ENCODE results near the gene UBE4B. TPM values are rescaled to one million over a fixed set of nuclear protein-coding genes. Genes with fewer than 3 reads are reported as not detected.

The UBE4B gene
- polyA plus RNA-seq, 3 donors = 6.0 to 34.6 (median 9.2) TPM

DNA sequence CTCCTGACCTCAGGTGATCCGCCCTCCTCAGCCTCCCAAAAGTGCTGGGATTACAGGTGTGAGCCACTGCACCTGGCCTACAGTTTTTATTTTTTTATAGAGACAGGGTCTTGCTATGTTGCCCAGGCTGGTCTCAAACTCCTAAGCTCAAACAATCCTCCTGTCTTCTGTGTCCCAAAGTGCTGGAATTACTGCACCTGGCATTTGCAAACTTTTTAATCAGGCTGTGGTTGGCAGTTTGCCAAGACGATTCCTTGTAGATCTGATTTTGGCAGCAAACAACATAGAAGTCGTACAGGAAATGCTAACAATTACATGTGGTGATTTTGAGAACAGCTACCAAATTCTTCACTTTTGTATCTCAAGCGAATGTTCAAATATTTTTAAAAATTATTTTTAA lies 25.6 kb upstream of the UBE4B start:
- Histone ChIP-seq H4K20me1 (ENCODE audit: insufficient read depth, low read length) (peaks cover 8% of the 10 kb centered on the region), H2AFZ (ENCODE audit: insufficient read depth, low read depth, low read length, poor library complexity, severe bottlenecking) (no peak overlapping the region), H3K9me3 (replicated peaks in 1 of 2; ENCODE audit: control insufficient read depth in 1 of 2, insufficient read depth in 1 of 2, low read length in 2 of 2) (no peaks in the 10 kb centered on the region), H3K4me2 (replicated peaks; ENCODE audit: extremely low read depth, low read length, poor library complexity, severe bottlenecking) (no peak overlapping the region), H3K27me3 (ENCODE audit: control insufficient read depth in 2 of 2, insufficient read depth in 2 of 2, low read length in 2 of 2) (no peaks in the 10 kb centered on the region), H3K27ac (ENCODE audit: low read depth in 1 of 2, low read length in 2 of 2) (no peak overlapping the region), H3K4me3 (replicated peaks in 1 of 3; ENCODE audit: low read depth in 2 of 3, low read length in 3 of 3) (no peak overlapping the region), H3K4me1 (ENCODE audit: control insufficient read depth in 1 of 2, insufficient read depth in 2 of 2, low read length in 2 of 2) (no peaks in the 10 kb centered on the region), H3K79me2 (ENCODE audit: insufficient read depth, low read length) (no peaks in the 10 kb centered on the region), H3K36me3 (replicated peaks in 1 of 2; ENCODE audit: control insufficient read depth in 1 of 2, insufficient read depth in 2 of 2, low read length in 2 of 2) (peaks cover 23 to 70% of the 10 kb centered on the region in 2 donors), H3K9ac (ENCODE audit: insufficient read depth, low read length, poor library complexity, severe bottlenecking) (no peak overlapping the region)
- WGBS (ENCODE audit: insufficient coverage) = 93% methylated on average over 2 of the region's 4 CpGs
- Mint-ChIP-seq H3K9me3 (no peaks in the 10 kb centered on the region), H3K27ac (no peak overlapping the region), H3K4me3 (no peak overlapping the region), H3K36me3 (peaks cover 49 to 81% of the 10 kb centered on the region in 2 donors), H3K27me3 (ENCODE audit: low read depth in 3 of 3) (peaks cover 8 to 21% (median 11%) of the 10 kb centered on the region in 3 donors), H3K4me1 (peaks cover 4% of the 10 kb centered on the region)
- intact Hi-C loops (cut with micrococcal nuclease) = no loop called here
- TF ChIP-seq CTCF (IDR thresholded peaks at IDR 0.05) = no peak
- DNase-seq = no peak

DNA sequence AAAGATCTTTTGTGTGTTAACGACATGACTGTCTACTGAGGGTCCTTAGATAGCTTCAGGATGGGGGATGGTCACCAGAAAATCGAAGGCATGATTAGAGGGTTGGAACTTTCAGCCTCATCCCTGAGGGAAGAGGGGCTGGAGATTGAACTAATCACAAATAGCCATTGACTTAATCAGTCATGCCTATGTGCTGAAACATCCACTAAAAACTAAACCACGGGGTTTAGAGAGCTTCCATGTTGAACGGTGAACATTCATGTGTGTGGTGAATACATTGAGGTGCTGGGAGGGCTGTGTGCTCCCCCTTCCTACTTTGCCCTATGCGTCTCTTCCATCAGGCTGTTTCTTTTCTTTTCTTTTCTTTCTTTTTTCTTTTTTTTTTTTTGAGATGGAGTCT lies 18.7 kb upstream of the UBE4B start:
- WGBS (ENCODE audit: insufficient coverage) = no CpG with 5 or more reads among the region's 5 CpGs
- peaks cover 22 to 61% of the 10 kb centered on the region in 2 donors for H3K36me3 ChIP-seq (replicated peaks in 1 of 2; ENCODE audit: control insufficient read depth in 1 of 2, insufficient read depth in 2 of 2, low read length in 2 of 2)
- intact Hi-C loops (cut with micrococcal nuclease) = no loop called here
- H4K20me1 ChIP-seq (ENCODE audit: insufficient read depth, low read length) = no peaks in the 10 kb centered on the region
- no peak for TF ChIP-seq CTCF (IDR thresholded peaks at IDR 0.05)
- H3K27ac ChIP-seq (ENCODE audit: low read depth in 1 of 2, low read length in 2 of 2) = no peak overlapping the region
- DNase-seq = no peak
- peak overlapping the region in 1 of 2 donors; percentile 39 for H3K4me3 Mint-ChIP-seq
- H3K9ac ChIP-seq (ENCODE audit: insufficient read depth, low read length, poor library complexity, severe bottlenecking) = no peak overlapping the region
- H3K27me3 Mint-ChIP-seq (ENCODE audit: low read depth in 3 of 3) = peaks cover 2 to 4% (median 3%) of the 10 kb centered on the region in 3 donors
- H3K79me2 ChIP-seq (ENCODE audit: insufficient read depth, low read length) = no peaks in the 10 kb centered on the region
- peaks cover 12% of the 10 kb centered on the region for H3K4me1 Mint-ChIP-seq
- H3K4me2 ChIP-seq (replicated peaks; ENCODE audit: extremely low read depth, low read length, poor library complexity, severe bottlenecking) = no peak overlapping the region
- H3K9me3 Mint-ChIP-seq = no peaks in the 10 kb centered on the region
- H3K9me3 ChIP-seq (replicated peaks in 1 of 2; ENCODE audit: control insufficient read depth in 1 of 2, insufficient read depth in 1 of 2, low read length in 2 of 2) = no peaks in the 10 kb centered on the region
- no peak overlapping the region for H3K4me3 ChIP-seq (replicated peaks in 1 of 3; ENCODE audit: low read depth in 2 of 3, low read length in 3 of 3)
- H2AFZ ChIP-seq (ENCODE audit: insufficient read depth, low read depth, low read length, poor library complexity, severe bottlenecking) = no peak overlapping the region
- no peaks in the 10 kb centered on the region for H3K4me1 ChIP-seq (ENCODE audit: control insufficient read depth in 1 of 2, insufficient read depth in 2 of 2, low read length in 2 of 2)
- H3K36me3 Mint-ChIP-seq = peaks cover 32 to 68% of the 10 kb centered on the region in 2 donors
- no peaks in the 10 kb centered on the region for H3K27me3 ChIP-seq (ENCODE audit: control insufficient read depth in 2 of 2, insufficient read depth in 2 of 2, low read length in 2 of 2)
- no peak overlapping the region for H3K27ac Mint-ChIP-seq

All from CD14-positive monocyte (primary cell).